H1 (cell line): ENCODE results near the gene SYN1. TPM values are rescaled to one million over a fixed set of nuclear protein-coding genes. Genes with fewer than 3 reads are reported as not detected.

Experiments
- CTCF ChIA-PET: fragments of 300-600 bp; sonication (Branson Sonifier 250); formaldehyde crosslinking; loops from one replicate; lab custom pipeline; 2021; ENCODE audit not compliant: partially characterized antibody; lab: Charles Lee
- POLR2A ChIA-PET: fragments of 300-600 bp; sonication (Branson Sonifier 250); formaldehyde crosslinking; loops from one replicate; lab custom pipeline; 2021; ENCODE audit warnings: inconsistent platforms; ENCODE audit not compliant: partially characterized antibody; lab: Charles Lee
- DNase-seq, 2 experiments: peaks; one replicate each; pipeline versions ENCODE4 v3.0.0 to v3.0.0-alpha.2; 2010 to 2022; ENCODE audit warnings: low spot score in 2 of 2, low read depth in 1 of 2, mixed read lengths in 1 of 2
- FAIRE-seq: peaks from 2 replicates; lab custom pipeline; 2011; peaks lifted over from hg19 to GRCh38; lab: Jason Lieb, UNC
- H2AFZ ChIP-seq: 2 replicates; pipeline ENCODE4 v1.8.1; 2012; ENCODE audit warnings: low read length, inconsistent platforms
- H2AK5ac ChIP-seq: 2 replicates; pipeline ENCODE4 v1.6.1; 2013; ENCODE audit warnings: low read depth, low read length
- H2BK120ac ChIP-seq: replicated peaks from 2 replicates; pipeline ENCODE3; 2013; ENCODE audit warnings: low read depth, low read length, inconsistent platforms
- H2BK12ac ChIP-seq: 2 replicates; pipeline ENCODE4 v1.6.1; 2013; ENCODE audit warnings: low read depth, low read length
- H2BK15ac ChIP-seq: 2 replicates; pipeline ENCODE4 v1.6.1; 2013; ENCODE audit warnings: low read length
- H2BK20ac ChIP-seq: 2 replicates; pipeline ENCODE4 v1.6.1; 2013; ENCODE audit warnings: low read length
- H2BK5ac ChIP-seq: 2 replicates; pipeline ENCODE4 v1.6.1; 2013; ENCODE audit warnings: low read depth, low read length
- H3K14ac ChIP-seq: 2 replicates; pipeline ENCODE4 v1.6.1; 2013; ENCODE audit warnings: inconsistent platforms; ENCODE audit not compliant: insufficient read length
- H3K18ac ChIP-seq: 2 replicates; pipeline ENCODE4 v1.6.1; 2013; ENCODE audit warnings: low read length; ENCODE audit errors: extremely low read depth
- H3K23ac ChIP-seq: 2 replicates; pipeline ENCODE4 v1.6.1; 2013; ENCODE audit warnings: inconsistent platforms; ENCODE audit not compliant: insufficient read length
- H3K23me2 ChIP-seq: 2 replicates; pipeline ENCODE4 v1.6.1; 2013; ENCODE audit warnings: low read depth, low read length
- H3K27ac ChIP-seq: 2 replicates; pipeline ENCODE4 v1.6.1; 2011; ENCODE audit warnings: low read depth, low read length, inconsistent platforms
- H3K27me3 ChIP-seq, 4 experiments: replicated peaks in 1 of 4; 1 replicate in 1 of 4; 2 replicates in 3 of 4; pipeline versions ENCODE4 v1.6.1 to v1.8.1; 2011 to 2013; ENCODE audit warnings: low read length in 3 of 4, mild to moderate bottlenecking in 3 of 4, inconsistent platforms in 2 of 4, mixed read lengths in 2 of 4, moderate library complexity in 1 of 4; ENCODE audit not compliant: control insufficient read depth in 3 of 4, insufficient read depth in 3 of 4; ENCODE audit errors: extremely low read depth in 1 of 4
- H3K36me3 ChIP-seq, 4 experiments: 2 replicates each; pipeline versions ENCODE4 v1.6.1 to v1.8.1; 2011 to 2013; ENCODE audit warnings: mild to moderate bottlenecking in 4 of 4, low read length in 3 of 4, moderate library complexity in 2 of 4, control low read depth in 1 of 4, inconsistent platforms in 1 of 4; ENCODE audit not compliant: insufficient read depth in 4 of 4, control insufficient read depth in 2 of 4
- H3K4ac ChIP-seq: replicated peaks from 2 replicates; pipeline ENCODE3; 2013; ENCODE audit warnings: low read length, low read depth, mixed read lengths, inconsistent platforms; ENCODE audit not compliant: insufficient read length
- H3K4me1 ChIP-seq, 4 experiments: replicated peaks in 1 of 4; 1 replicate in 1 of 4; 2 replicates in 3 of 4; pipeline versions ENCODE4 v1.6.1 to v1.8.1; 2011 to 2013; ENCODE audit warnings: low read length in 3 of 4, inconsistent platforms in 2 of 4, mixed read lengths in 1 of 4; ENCODE audit not compliant: insufficient read depth in 4 of 4, control insufficient read depth in 3 of 4
- H3K4me2 ChIP-seq, 2 experiments: 2 replicates each; pipeline versions ENCODE4 v1.6.1 to v1.8.1; 2011 to 2013; ENCODE audit warnings: low read depth in 2 of 2, low read length in 2 of 2, control low read depth in 1 of 2, inconsistent platforms in 1 of 2, mild to moderate bottlenecking in 1 of 2; ENCODE audit not compliant: insufficient read depth in 1 of 2
- H3K4me3 ChIP-seq, 4 experiments: fragments of 200-600, 300-600 bp in 1 of 4; sonication (generic), shearing (Covaris generic), sonication (Bioruptor Twin) in 1 of 4; 2 replicates each; pipeline versions ENCODE4 v1.5.1 to v1.8.1; 2011 to 2016; ENCODE audit warnings: low read length in 4 of 4, low read depth in 3 of 4, control low read depth in 2 of 4, inconsistent platforms in 2 of 4, mild to moderate bottlenecking in 2 of 4, mixed read lengths in 1 of 4, moderate library complexity in 1 of 4; ENCODE audit not compliant: insufficient read depth in 2 of 4; ENCODE audit errors: extremely low read depth in 1 of 4
- H3K56ac ChIP-seq: replicated peaks from 2 replicates; pipeline ENCODE3; 2013; ENCODE audit warnings: low read depth, mild to moderate bottlenecking, mixed read lengths, low read length, inconsistent platforms; ENCODE audit not compliant: insufficient read length
- H3K79me1 ChIP-seq: 2 replicates; pipeline ENCODE4 v1.6.1; 2013; ENCODE audit warnings: low read depth, low read length, control low read depth
- H3K79me2 ChIP-seq, 2 experiments: 2 replicates each; pipeline versions ENCODE4 v1.6.1 to v1.8.1; 2012 to 2013; ENCODE audit warnings: low read length in 2 of 2, mild to moderate bottlenecking in 2 of 2, inconsistent platforms in 1 of 2; ENCODE audit not compliant: insufficient read depth in 2 of 2, control insufficient read depth in 1 of 2
- H3K9ac ChIP-seq, 4 experiments: replicated peaks in 1 of 4; 1 replicate in 1 of 4; 2 replicates in 3 of 4; pipeline versions ENCODE4 v1.6.1 to v1.8.1; 2011 to 2013; ENCODE audit warnings: low read depth in 3 of 4, low read length in 3 of 4, control low read depth in 2 of 4, mild to moderate bottlenecking in 2 of 4, moderate library complexity in 2 of 4, inconsistent platforms in 1 of 4; ENCODE audit errors: extremely low read depth in 1 of 4
- H3K9me3 ChIP-seq, 2 experiments: 2 replicates each; pipeline versions ENCODE4 v1.6.1 to v1.8.1; 2012 to 2013; ENCODE audit warnings: mild to moderate bottlenecking in 2 of 2, moderate library complexity in 2 of 2, control low read depth in 1 of 2, inconsistent platforms in 1 of 2, low read depth in 1 of 2, low read length in 1 of 2, mixed read lengths in 1 of 2; ENCODE audit not compliant: insufficient read depth in 2 of 2
- H4K20me1 ChIP-seq, 2 experiments: replicated peaks in 1 of 2; 2 replicates each; pipeline versions ENCODE3 to v1.8.1; 2011 to 2013; ENCODE audit warnings: inconsistent platforms in 2 of 2, low read length in 2 of 2, mild to moderate bottlenecking in 1 of 2; ENCODE audit not compliant: insufficient read depth in 2 of 2, control insufficient read depth in 1 of 2
- H4K5ac ChIP-seq: 2 replicates; pipeline ENCODE4 v1.6.1; 2013; ENCODE audit warnings: low read length, low read depth, mixed read lengths, inconsistent platforms; ENCODE audit not compliant: insufficient read length
- H4K8ac ChIP-seq: 2 replicates; pipeline ENCODE4 v1.8.0; 2013; ENCODE audit warnings: mild to moderate bottlenecking, moderate library complexity, low read length, inconsistent platforms; ENCODE audit not compliant: insufficient read depth; ENCODE audit errors: extremely low read depth
- H4K91ac ChIP-seq: replicated peaks from 2 replicates; pipeline ENCODE3; 2013; ENCODE audit warnings: low read length, mixed read lengths, inconsistent platforms; ENCODE audit not compliant: insufficient read length
- CBX5 ChIP-seq: fragments of 300-800, 300-1000 bp; sonication (generic); IDR thresholded peaks from 2 replicates; pipeline ENCODE4 v1.7.1; 2016; ENCODE audit warnings: antibody characterized with exemption, low read length, low read depth
- FOSL1 ChIP-seq: IDR thresholded peaks from 2 replicates; pipeline ENCODE4 v1.6.1; 2011; ENCODE audit warnings: mild to moderate bottlenecking, low read depth, low read length, moderate library complexity; ENCODE audit not compliant: insufficient read depth
- KDM5A ChIP-seq: fragments of 200-600 bp; IDR thresholded peaks from 2 replicates; pipeline ENCODE4 v1.7.1; 2012; ENCODE audit warnings: mild to moderate bottlenecking, low read length, inconsistent platforms, mixed read lengths
- RBBP5 ChIP-seq: IDR thresholded peaks from 2 replicates; pipeline ENCODE4 v1.7.1; 2012; ENCODE audit warnings: low read depth, mild to moderate bottlenecking, inconsistent platforms, low read length, moderate library complexity, borderline replicate concordance
- USF2 ChIP-seq: IDR thresholded peaks from 2 replicates; pipeline ENCODE4 v1.6.1; 2011; ENCODE audit warnings: low read length, improper control_type of control experiment
- WGBS, 2 experiments: shearing (Covaris generic) in 1 of 2; methylation state at CpG; one replicate each; pipeline versions ENCODE4 v1.1.6 to v1.1.7; 2013 to 2015; ENCODE audit warnings: low lambda C conversion rate in 2 of 2, mixed read lengths in 2 of 2, inconsistent platforms in 1 of 2, low coverage in 1 of 2, missing lambda C conversion rate in 1 of 2; ENCODE audit not compliant: insufficient replicate concordance in 2 of 2, insufficient coverage in 1 of 2, insufficient read length in 1 of 2; ENCODE audit errors: extremely low coverage in 1 of 2, missing lambda C conversion rate in 1 of 2; 5-methylcytosine and 5-hydroxymethylcytosine counted together
- polyA plus RNA-seq, 7 experiments: library from polyadenylated mRNA; depleted of rRNA in 3 of 7; stranded (reverse) in 5 of 7; unstranded in 2 of 7; fragments of >200 nt in 5 of 7; fragments of 200-250 nt in 2 of 7; gene quantifications; 1 replicate in 5 of 7; 2 replicates in 1 of 7; 4 replicates in 1 of 7; pipeline versions ENCODE4 v1.2.1 to v1.2.3, GENCODE V29; 2011 to 2013; ENCODE audit warnings: missing spikeins in 2 of 7, mixed read lengths in 2 of 7
- total RNA-seq: library from RNA; stranded (reverse); fragmentation: NEBNext Ultra II Directional; extraction: Animal tissue kit (Norgen Biotek cat#: 25700); gene quantifications from 2 replicates; pipeline ENCODE4 v1.2.1, GENCODE V29; 2021

SYN1 gene
- total and polyA plus RNA-seq, 2 of the 8 experiments (the other 6 are each of a cell fraction or from before 2014, with no cell fraction given) = 2.1 to 14.1 TPM

GRCh38 chrX:47590984-47591383, 28.7 kb downstream of the SYN1 start:
- no peaks in the 10 kb centered on the region for H3K9me3 ChIP-seq
- no peaks in the 10 kb centered on the region for H3K23me2 ChIP-seq
- H3K56ac ChIP-seq = no peak overlapping the region
- no peaks in the 10 kb centered on the region for H4K20me1 ChIP-seq
- H3K4me3 ChIP-seq = no peak overlapping the region
- no peaks in the 10 kb centered on the region for H3K79me2 ChIP-seq
- H4K5ac ChIP-seq = no peak overlapping the region
- TF ChIP-seq CBX5 (no peak), FOSL1 (no peak), USF2 (no peak), RBBP5 (no peak), KDM5A (no peak)
- TF ChIP-seq, all 59 proteins: peak for 0
- ChIA-PET CTCF (no interaction called here), POLR2A (interaction anchor here (1.0 to 1.3 kb wide), 2 partner anchors 18 to 28 kb away, joined by 3 read pairs; partner anchors contain the start of gene SYN1)
- H2AK5ac ChIP-seq = no peak overlapping the region
- H4K91ac ChIP-seq = no peak overlapping the region
- no peaks in the 10 kb centered on the region for H3K27me3 ChIP-seq
- H2BK20ac ChIP-seq = no peak overlapping the region
- no peaks in the 10 kb centered on the region; a peak in 1 of 8 replicates for H3K36me3 ChIP-seq
- H2BK120ac ChIP-seq = no peak overlapping the region
- FAIRE-seq = no peak
- DNase-seq = no peak
- H2BK5ac ChIP-seq = no peak overlapping the region
- no peak overlapping the region for H2AFZ ChIP-seq
- no peak overlapping the region for H2BK15ac ChIP-seq
- no peaks in the 10 kb centered on the region for H3K79me1 ChIP-seq
- H3K4ac ChIP-seq = no peak overlapping the region
- no peak overlapping the region for H3K18ac ChIP-seq
- no peak overlapping the region for H4K8ac ChIP-seq
- H3K23ac ChIP-seq = no peak overlapping the region
- no peak overlapping the region for H3K27ac ChIP-seq
- H3K14ac ChIP-seq = no peak overlapping the region
- H2BK12ac ChIP-seq = no peak overlapping the region
- peaks cover 0 to 2% (median 0%) of the 10 kb centered on the region in 4 experiments; a peak in 2 of 7 replicates for H3K4me1 ChIP-seq
- WGBS, 2 experiments = 94% methylated on average over 5 of the region's 5 CpGs; no CpG with 5 or more reads in 1 of the 2 experiments
- no peak overlapping the region for H3K4me2 ChIP-seq
- H3K9ac ChIP-seq = no peak overlapping the region
